ENCODE data around the gene TTLL11. TPM values are rescaled to one million over a fixed set of nuclear protein-coding genes. Genes with fewer than 3 reads are reported as not detected.

TTLL11 gene
- total RNA-seq, 1 experiment from 2014 or later, result 1.5 TPM

GRCh38 chr9:121835587-121836365 lies 257.3 kb downstream of the TTLL11 start:
- Histone ChIP-seq H3K27me3 (ENCODE audit: insufficient read depth, low read length) (no peaks in the 10 kb centered on the region), H2AFZ (ENCODE audit: low read length) (no peak overlapping the region), H2AK5ac (ENCODE audit: insufficient read length, low read length) (no peak overlapping the region), H2BK120ac (ENCODE audit: low read depth, low read length, poor library complexity, severe bottlenecking) (no peak overlapping the region), H4K5ac (ENCODE audit: insufficient read length, low read depth, low read length) (no peak overlapping the region), H3K79me1 (ENCODE audit: insufficient read depth, low read depth, low read length, poor library complexity, severe bottlenecking) (no peaks in the 10 kb centered on the region), H4K91ac (ENCODE audit: insufficient read length, low read depth, low read length) (no peak overlapping the region), H3K9ac (ENCODE audit: extremely low read depth, insufficient read length, low read length) (no peak overlapping the region), H4K20me1 (ENCODE audit: control insufficient read depth, insufficient read depth, insufficient read length) (no peaks in the 10 kb centered on the region), H3K56ac (ENCODE audit: insufficient read length, low read depth, low read length) (no peak overlapping the region), H2BK5ac (ENCODE audit: insufficient read length, low read length) (no peak overlapping the region), H3K4me2 (ENCODE audit: insufficient read depth, insufficient read length, low read length) (no peak overlapping the region), H3K18ac (ENCODE audit: insufficient read length, low read depth, low read length) (no peak overlapping the region), H3K23me2 (ENCODE audit: insufficient read length, low read depth, low read length, poor library complexity, severe bottlenecking) (no peaks in the 10 kb centered on the region), H3K79me2 (ENCODE audit: insufficient read depth, low read length) (no peaks in the 10 kb centered on the region), H3K9me3 (ENCODE audit: control insufficient read depth, low read depth, low read length) (no peaks in the 10 kb centered on the region), H3T11ph (ENCODE audit: low read length) (no peak overlapping the region), H3K4me1 (ENCODE audit: insufficient read depth, low read length) (no peaks in the 10 kb centered on the region), H2BK20ac (ENCODE audit: low read depth, low read length, poor library complexity, severe bottlenecking) (no peak overlapping the region), H3K23ac (ENCODE audit: insufficient read length, low read depth, low read length) (no peak overlapping the region), H2BK15ac (ENCODE audit: low read depth, low read length) (no peak overlapping the region), H2BK12ac (ENCODE audit: insufficient read length, low read depth, low read length) (no peak overlapping the region), H3K14ac (ENCODE audit: insufficient read depth, low read length) (no peak overlapping the region), H3K4ac (ENCODE audit: low read depth, low read length) (no peak overlapping the region), H4K8ac (replicated peaks; ENCODE audit: insufficient read length, low read depth, low read length) (no peak overlapping the region), H3K27ac (ENCODE audit: insufficient read length, low read depth, low read length) (no peak overlapping the region)
- no peak overlapping the region for H3K4me3 Mint-ChIP-seq
- no peak overlapping the region for H3K27ac Mint-ChIP-seq
- no peaks in the 10 kb centered on the region for H3K27me3 Mint-ChIP-seq (ENCODE audit: low read depth)
- TF ChIP-seq CTCF (conservative IDR thresholded peaks at IDR 0.05), result no peak
- no peaks in the 10 kb centered on the region for H3K9me3 Mint-ChIP-seq
- WGBS (ENCODE audit: extremely low coverage, insufficient read length, low lambda C conversion rate), result no CpG with 5 or more reads among the region's 5 CpGs
- no peaks in the 10 kb centered on the region for H3K36me3 Mint-ChIP-seq (ENCODE audit: insufficient read depth in 1 of 3, low read depth in 3 of 3)
- peaks cover 0 to 2% of the 10 kb centered on the region in 2 experiments; a peak in 1 of 4 replicates for H3K4me1 Mint-ChIP-seq
- DNase-seq, result no peak

All from H9 (cell line).